Measurements from ENCODE around the gene RYR2.
"Not testable (repeated sequence)": the region's sequence is repeated elsewhere in the genome, so short reads cannot be mapped to it uniquely, and the experiment has no call there.

The RYR2 gene

DNA sequence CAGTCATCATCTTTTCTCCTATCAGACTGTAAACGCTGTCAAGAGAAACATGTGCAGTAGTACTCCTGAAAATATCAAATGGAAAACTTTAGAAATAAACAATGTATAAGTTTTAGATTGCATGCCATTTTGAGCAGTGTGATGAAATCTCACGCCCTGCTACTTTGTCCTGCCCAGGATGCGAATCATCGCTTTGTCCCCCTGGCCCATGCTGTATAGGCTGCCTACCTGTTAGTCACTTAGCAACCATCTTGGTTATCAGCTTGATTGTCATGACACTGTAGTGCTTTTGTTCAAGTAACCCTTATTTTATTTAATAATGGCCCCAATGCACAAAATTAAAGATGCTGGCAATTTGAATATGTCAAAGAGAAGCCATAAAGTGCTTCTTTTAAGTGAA is 485.8 kb downstream of the RYR2 start:
- FAIRE-seq (no peak), DNase-seq (ENCODE audit: insufficient read length, low spot score) (no peak)

DNA sequence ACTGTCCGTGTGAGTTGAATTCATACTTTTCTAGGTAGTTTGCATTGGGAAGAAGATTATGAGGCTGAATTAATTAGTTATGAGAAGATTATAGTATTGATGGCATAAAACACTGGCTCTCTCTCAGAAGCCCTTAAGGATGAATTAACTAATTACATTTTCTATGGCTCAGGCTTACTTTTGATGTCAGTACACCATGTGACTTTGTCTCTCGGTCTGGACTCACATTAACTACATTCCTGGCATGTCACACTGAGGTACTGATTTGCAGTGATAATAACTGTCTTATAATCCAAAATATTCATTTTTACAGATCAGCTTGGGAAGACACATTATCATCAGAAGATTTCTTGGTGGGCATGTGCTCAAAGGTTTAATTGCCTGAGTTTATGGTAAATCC is 486.6 kb downstream of the RYR2 start:
- DNase-seq (ENCODE audit: insufficient read length, low spot score) (no peak), FAIRE-seq (no peak)

DNA sequence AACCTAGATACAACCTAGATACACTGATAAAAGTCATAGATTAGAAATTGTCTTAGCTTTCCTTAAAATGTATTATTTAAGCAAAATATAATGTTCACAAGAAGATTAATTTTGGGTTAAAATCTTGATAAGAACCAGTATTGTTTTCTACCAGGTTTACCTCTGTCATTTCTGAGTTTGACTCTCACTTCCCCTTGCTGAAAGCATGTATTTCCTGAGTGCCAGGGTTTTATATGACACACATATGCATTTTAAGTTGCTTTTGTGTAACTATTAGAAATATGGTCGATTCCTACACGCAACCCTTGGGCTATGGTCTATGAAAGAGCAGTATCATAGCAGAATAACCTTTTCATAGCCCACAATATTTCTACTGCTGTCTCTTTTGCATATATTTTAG is 497.1 kb downstream of the RYR2 start:
- FAIRE-seq, result no peak
- DNase-seq (ENCODE audit: insufficient read length, low spot score), result no peak

DNA sequence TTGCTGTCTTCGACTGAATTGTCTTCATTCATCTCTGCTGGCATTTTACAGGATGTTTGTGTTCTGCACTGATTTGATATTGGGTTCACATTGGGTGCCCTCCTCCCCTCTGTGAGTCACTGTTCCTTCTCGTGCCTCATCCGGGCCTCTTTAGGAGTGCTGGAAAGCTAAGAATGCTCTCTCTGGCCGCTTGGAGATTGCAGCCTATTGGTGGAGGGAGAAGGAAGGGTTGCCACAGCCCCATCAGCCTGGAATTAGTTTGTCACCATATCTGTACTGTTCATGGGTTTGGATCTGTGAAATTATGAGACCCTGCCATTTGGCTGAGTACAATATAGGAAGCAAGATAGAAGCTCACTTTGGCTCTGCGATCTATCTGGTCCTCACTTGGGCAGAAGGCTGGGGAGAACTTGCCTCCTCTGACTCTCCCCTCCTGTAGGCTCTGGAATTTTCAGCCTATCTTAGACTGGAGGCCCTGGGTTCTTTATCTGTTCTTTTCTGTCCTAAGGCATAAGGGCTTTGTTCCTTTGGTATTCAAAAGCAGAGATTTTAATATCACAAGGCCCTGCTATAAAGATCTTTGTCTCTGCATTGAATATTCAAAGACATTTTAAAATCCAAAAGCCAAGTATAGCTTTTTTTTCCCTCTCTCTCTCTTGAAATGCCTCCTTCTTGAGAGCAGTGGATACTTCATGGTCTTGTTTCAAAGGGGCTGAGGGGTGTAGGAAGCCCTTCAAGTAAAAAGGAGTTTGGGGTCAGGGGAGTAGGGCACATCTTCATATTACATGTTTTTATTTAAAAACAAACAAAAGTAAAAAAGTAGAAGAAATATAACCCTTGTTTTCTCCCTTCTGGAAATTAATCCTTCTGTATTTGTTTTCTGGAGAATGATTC is 500.8 kb downstream of the RYR2 start:
- DNase-seq (ENCODE audit: insufficient read length, low spot score) (peak; percentile 14), FAIRE-seq (peak; percentile 26)

DNA sequence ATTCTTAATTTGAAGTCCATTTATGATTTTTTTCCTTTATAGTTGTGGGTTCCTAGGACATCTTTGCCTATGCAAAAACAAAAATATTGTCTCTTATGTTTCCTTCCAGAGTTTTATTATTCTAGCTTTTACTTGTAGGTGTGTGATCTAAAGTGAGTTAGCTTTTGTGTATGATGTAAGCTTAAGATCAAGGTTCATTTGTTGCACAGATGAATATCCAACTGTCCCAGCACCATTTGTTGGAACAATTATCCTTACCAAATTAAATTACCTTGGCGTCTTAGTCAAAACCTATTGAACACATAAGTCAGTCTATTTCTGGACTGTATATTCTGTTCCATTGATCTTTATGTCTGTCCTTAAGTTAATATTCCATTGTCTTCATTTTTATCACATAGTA is 511.1 kb downstream of the RYR2 start:
- FAIRE-seq (no peak), DNase-seq (ENCODE audit: insufficient read length, low spot score) (no peak)

DNA sequence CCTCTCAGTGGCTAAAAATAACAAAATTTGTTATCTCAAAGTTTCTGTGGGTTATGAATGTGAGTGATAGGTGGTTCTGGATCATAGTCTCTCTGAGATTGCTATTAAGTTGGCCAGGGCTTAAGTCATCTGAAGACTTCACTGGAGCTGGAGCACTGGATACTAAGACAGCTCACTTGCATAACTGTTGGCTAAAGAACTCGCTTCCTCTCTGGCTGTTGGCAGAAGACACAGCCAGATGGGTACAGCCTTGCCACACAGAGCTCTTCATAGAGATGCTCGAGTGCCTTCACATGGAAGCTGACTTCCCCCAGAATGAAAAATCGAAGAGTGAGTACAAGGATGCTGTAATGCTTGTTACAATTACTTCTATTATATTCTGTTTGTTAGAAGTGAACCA is 514.9 kb downstream of the RYR2 start:
- no peak for FAIRE-seq

DNA sequence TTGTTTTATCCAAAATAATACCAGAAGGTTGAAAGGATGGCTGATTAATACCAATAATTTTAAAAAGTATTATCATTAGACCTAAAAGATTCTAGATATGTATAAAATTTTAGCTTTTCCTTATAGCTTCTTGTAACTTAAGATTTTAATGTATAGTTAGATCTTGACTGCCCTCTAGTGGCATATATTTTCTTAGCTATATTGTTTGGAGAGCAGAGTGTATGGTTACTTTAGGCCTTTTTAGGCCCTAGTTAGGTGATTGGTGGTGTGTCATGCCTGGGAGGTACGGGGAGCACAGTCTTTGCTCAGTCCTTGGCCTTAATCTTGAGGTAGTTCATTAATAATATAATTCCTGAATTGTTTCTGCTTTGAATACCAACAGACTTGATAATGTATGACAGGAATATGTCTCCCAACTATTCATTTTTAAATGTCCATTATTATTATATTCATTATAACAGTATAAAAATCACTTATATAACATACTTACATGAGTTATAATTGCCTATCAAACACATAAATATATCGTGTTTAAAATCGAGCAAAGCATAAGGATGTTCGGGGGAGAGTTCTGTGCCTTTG is 520.3 kb downstream of the RYR2 start:
- DNase-seq (ENCODE audit: insufficient read length, low spot score) (peak; percentile 41), FAIRE-seq (no peak)

More for the DNA sequence above, 514.9 kb downstream of the RYR2 start:
- DNase-seq (ENCODE audit: insufficient read length, low spot score), result no peak

DNA sequence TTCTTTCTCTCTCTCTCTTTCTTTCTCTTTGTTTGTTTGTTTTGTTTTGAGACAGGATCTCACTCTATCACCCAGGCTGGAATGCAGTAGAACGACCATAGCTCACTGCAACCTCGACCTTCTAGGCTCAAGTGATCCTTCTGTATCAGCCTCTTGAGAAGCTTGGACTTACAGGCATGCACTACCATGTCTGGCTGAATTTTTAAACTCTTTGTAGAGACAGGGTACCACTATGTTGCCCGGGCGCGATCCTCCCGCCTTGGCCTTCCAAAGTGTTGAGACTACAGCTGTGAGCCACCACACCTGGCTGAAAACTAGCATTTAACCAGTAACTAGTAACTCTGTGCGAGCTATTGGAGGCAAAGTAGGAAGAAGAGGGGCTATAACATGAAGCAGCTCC is 523.3 kb downstream of the RYR2 start:
- FAIRE-seq (no peak), DNase-seq (ENCODE audit: insufficient read length, low spot score) (no peak)

DNA sequence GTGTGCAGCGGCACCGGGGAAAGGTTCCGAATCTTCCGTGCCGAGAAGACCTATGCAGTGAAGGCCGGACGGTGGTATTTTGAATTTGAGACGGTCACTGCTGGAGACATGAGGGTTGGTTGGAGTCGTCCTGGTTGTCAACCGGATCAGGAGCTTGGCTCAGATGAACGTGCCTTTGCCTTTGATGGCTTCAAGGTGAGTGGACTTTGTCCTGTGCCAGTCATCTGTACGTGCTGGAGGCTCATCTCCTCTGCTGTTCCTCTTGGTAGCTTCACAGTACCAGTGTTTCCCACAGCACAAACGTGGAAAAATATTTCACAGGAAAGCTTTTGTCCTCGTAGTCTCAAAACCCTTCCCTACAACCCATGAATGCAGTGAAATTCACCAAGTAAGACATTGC is 524.6 kb downstream of the RYR2 start:
- FAIRE-seq (no peak), DNase-seq (ENCODE audit: insufficient read length, low spot score) (no peak)

DNA sequence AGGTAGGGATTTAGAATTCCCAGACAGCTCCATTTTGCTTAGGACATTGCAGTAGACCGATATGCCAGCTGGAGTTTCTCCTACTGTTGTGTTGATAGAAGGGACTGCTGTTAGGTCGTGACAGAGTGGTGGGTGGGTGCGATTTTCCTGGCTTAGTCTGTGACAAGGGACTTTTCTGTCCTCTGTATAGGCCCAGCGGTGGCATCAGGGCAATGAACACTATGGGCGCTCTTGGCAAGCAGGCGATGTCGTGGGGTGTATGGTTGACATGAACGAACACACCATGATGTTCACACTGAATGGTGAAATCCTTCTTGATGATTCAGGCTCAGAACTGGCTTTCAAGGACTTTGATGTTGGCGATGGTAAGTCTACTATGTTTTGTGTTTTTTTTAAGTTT is 527.0 kb downstream of the RYR2 start:
- DNase-seq (ENCODE audit: insufficient read length, low spot score) (no peak), FAIRE-seq (no peak)

DNA sequence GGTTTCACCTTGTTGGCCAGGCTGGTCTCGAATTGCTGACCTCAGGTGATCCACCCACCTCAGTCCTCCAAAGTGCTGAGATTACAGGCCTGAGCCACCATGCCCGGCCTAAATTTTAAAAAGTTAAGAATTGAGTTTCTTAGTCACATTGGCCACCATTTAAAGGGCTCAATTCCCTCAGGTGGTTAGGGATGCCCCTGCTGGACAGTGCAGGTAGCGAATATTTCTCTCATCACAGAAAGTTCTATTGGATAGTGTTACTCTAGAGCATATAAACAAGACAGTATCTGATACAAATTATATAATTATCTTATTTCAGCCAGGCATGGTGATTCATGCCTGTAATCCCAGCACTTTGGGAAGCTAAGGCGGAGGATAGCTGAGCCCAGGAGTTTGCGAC is 528.5 kb downstream of the RYR2 start:
- no peak for FAIRE-seq

DNA sequence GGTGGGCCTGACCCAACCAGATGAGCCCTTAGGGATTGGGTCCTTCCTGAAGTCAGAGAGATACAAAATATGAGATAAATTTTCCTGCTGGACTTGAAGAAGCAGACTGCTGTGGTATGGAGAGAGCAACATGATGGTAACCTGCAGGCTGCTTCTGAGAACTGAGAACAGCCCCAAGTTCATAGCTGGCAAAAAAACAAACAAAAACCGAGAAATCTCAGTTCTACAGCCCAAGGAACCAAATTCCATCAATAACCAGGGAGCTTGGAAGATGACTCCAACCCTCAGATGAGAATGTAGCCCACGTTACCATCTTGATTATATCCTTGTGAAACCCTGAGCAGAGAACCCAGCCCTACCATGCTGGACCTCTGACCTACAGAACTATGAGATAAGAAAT is 532.6 kb downstream of the RYR2 start:
- no peak for DNase-seq (ENCODE audit: insufficient read length, low spot score)
- FAIRE-seq, result no peak

More for the DNA sequence above, 528.5 kb downstream of the RYR2 start:
- no peak for DNase-seq (ENCODE audit: insufficient read length, low spot score)

DNA sequence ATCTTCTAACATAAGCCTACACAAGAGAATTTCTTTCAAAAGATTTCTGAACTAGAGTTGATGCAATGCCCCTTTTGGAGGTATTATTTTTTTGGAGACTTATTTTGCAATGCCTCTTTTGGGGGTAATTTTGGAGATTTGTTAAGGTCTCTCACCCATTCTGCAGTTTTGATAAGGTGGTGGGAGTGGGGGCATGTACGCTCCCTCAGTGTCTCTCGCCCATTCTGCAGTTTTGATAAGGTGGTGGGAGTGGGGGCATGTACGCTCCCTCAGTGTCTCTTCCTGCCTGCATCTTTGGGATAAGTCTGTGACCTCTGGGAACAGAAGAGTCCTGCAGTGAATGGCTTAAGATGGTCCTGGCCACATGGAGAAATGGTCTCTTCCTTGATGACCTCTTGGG is 536.6 kb downstream of the RYR2 start:
- FAIRE-seq (no peak), DNase-seq (ENCODE audit: insufficient read length, low spot score) (no peak)

DNA sequence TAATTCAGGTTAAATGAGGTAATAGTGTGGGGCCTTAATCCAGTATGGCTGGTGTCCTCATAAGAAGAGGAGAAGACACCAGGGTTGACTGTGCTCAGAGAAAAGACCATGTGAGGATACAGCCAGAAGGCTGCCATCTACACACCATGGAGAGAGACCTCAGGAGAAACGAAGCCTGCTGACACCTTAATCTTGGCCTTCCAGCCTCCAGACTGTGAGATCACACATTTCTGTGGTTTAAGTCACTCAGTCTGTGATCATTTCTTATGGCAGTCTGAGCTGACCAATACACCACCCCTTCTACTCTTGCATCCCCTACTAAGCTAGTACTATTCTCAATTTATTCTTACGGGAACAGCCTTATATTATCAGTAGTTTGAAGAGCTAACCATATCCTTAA is 538.7 kb downstream of the RYR2 start:
- no peak for FAIRE-seq
- DNase-seq (ENCODE audit: insufficient read length, low spot score), result no peak

DNA sequence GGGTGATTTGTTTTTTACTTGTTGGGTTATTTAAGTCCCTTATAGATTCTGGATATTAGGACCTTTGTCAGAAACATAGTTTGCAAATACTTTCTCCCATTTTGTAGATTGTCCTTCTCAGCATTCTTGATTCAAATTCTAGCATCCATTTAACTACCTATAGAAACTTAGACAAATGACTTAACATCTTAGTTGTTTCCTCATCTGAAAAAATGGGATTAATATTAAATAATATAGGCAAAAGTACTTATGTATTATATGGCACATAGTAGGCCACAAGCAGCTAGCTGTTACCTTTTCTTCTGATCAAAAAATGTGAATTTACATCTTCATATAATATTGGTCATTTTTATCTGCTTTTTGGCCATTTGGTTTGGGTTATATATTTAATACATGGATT is 541.3 kb downstream of the RYR2 start:
- DNase-seq (ENCODE audit: insufficient read length, low spot score), result no peak

DNA sequence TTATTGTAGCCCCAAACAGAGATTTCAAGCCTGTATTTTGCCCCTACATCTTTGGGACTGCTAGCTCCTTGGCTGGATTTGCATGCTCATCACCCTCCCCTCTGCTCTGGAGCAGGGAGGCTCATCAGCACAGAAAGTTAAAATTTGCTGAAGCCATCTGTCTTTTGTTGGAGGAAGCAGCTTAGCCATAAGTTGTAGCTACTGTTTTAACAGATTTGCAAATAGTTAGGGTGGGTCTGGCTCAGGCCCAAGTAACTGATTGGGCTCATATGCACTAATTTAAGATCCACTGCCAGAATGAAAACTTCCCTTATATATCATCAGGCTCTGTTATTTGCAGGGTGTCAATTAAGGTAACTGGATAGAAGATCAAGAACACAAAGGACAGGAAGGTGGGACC is 541.8 kb downstream of the RYR2 start:
- no peak for FAIRE-seq
- DNase-seq (ENCODE audit: insufficient read length, low spot score), result no peak

More for the DNA sequence above, 541.3 kb downstream of the RYR2 start:
- no peak for FAIRE-seq

DNA sequence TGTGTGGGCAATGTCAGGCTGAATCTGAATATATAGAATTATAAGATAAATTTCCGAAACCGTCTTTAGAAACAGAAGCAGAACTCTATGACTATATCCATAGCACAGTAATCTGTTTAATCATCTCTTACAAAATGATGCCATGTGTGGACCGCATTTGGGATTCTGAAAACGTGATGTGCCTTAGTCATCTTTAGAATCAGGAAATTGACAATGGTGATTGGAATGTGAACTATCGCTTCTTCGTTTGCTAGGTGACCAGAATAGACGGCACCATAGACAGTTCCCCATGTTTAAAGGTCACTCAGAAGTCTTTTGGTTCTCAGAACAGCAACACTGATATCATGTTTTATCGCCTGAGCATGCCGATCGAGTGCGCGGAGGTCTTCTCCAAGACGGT is 548.4 kb downstream of the RYR2 start:
- no peak for FAIRE-seq
- peak; percentile 11 for DNase-seq (ENCODE audit: insufficient read length, low spot score)

DNA sequence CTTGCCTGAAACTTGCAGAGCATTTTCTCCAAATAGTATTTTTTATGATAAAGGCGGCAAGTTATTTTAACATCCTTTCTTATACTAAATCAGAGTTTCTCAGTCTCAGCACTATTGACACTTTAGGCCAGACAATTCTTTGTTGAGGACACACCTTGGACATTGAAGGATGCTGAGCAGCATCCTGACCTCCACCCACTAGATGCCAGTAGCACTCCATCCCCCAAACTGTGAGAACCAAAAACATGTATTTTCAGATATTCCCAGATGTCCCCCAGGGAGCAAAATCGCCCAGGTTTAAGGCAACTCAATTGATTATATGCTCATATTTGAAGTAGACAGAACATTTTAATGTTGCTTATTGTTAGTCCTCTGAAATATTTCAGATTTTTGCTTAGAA is 549.4 kb downstream of the RYR2 start:
- DNase-seq (ENCODE audit: insufficient read length, low spot score) (no peak), FAIRE-seq (no peak)

DNA sequence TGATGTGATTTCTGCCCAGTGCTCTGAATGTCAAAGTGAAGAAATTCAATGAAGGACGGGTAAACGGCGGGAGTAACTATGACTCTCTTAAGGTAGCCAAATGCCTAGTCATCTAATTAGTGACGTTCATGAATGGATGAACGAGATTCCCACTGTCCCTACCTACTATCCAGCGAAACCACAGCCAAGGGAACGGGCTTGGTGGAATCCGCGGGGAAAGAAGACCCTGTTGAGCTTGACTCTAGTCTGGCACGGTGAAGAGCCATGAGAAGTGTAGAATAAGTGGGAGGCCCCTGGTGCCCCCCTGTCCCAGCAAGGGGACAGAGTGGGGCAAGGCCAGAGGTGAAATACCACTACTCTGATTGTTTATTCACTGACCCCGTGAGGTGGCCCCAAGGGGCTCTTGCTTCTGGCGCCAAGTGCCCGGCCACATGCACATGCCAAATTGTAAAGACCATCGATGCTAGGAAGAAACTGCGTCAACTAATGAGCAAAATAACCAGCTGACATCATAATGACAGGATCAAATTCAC is 561.1 kb downstream of the RYR2 start:
- DNase-seq (ENCODE audit: insufficient read length, low spot score); FAIRE-seq: not testable (repeated sequence)

DNA sequence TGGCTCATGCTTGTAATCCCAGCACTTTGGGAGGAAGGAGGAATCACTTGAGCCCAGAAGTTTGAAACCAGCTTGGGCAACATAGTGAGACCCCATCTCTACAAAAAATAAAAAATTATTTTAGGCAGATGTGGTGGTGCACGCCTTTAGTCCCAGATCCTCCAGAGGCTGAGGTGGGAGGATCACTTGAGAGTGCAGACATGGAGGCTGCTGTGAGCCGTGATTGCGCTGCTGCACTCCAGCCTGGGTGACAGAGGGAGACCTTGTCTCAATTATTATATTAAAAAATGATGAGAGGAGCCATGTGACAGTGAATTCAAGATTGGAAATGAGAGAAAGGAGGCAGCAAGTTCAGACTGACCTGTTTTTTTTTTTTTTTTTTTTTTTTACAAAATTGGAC is 566.4 kb downstream of the RYR2 start:
- FAIRE-seq (no peak), DNase-seq (ENCODE audit: insufficient read length, low spot score) (no peak)

DNA sequence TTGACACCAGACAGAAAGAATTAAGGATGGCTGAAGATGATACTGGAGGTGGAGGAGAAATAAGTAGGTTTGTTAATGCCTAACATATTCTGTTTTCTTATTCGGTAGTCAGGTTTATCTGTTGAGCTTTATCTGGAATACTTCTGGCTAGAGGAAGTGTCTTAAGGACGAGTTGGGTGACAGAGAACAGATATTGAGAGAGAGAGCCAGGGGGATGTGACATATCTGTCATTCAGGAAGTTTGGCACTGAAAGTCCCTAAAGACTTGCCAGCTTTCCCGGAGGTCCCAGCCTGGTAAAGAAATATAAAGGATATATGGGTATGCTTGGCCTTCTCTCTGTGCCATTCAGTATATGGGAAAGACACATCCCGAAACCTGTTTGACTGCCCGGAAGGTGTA is 568.2 kb downstream of the RYR2 start:
- FAIRE-seq (no peak), DNase-seq (ENCODE audit: insufficient read length, low spot score) (no peak)

DNA sequence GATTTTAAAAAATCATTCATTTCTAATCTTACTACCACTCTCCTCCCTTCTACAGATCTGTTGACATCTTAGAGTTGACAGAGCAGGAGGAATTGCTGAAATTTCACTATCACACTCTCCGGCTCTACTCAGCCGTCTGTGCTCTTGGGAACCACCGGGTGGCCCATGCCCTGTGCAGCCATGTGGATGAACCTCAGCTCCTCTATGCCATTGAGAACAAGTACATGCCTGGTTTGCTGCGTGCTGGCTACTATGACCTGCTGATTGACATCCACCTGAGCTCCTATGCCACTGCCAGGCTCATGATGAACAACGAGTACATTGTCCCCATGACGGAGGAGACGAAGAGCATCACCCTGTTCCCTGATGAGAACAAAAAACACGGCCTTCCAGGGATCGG is 572.0 kb downstream of the RYR2 start:
- DNase-seq (ENCODE audit: insufficient read length, low spot score), result no peak
- FAIRE-seq, result no peak
